Left ventricle myocardium inferior (tissue), 1 donor: ENCODE results near the gene FPGS. TPM values are rescaled to one million over a fixed set of nuclear protein-coding genes. Genes with fewer than 3 reads are reported as not detected.
A peak's percentile ranks its signal among the peaks of the same experiment; 100 is the strongest.
"Not testable (repeated sequence)": the region's sequence is repeated elsewhere in the genome, so short reads cannot be mapped to it uniquely, and the experiment has no call there.

Experiments used
- DNase-seq: peaks from one replicate; pipeline ENCODE4 v3.0.0-alpha.2; 2020
- H3K27ac ChIP-seq: fragments of 200-600 bp; replicated peaks from 2 replicates; pipeline ENCODE4 v1.8.0; 2021
- H3K27me3 ChIP-seq: fragments of 200-600 bp; 2 replicates; pipeline ENCODE4 v1.8.0; 2021; ENCODE audit warnings: low read depth
- H3K36me3 ChIP-seq: fragments of 200-600 bp; 2 replicates; pipeline ENCODE4 v1.8.0; 2021
- H3K4me1 ChIP-seq: fragments of 200-600 bp; 2 replicates; pipeline ENCODE4 v1.8.0; 2021
- H3K4me3 ChIP-seq: fragments of 200-600 bp; 2 replicates; pipeline ENCODE4 v1.8.0; 2021; ENCODE audit warnings: mild to moderate bottlenecking, moderate library complexity
- H3K9me3 ChIP-seq: fragments of 200-600 bp; replicated peaks from 2 replicates; pipeline ENCODE4 v1.8.0; 2021
- CTCF ChIP-seq: fragments of 200-600 bp; IDR thresholded peaks from 2 replicates; pipeline ENCODE4 v1.8.0; 2021; ENCODE audit warnings: antibody characterized with exemption, mild to moderate bottlenecking, borderline replicate concordance
- intact Hi-C: fragments of 100-400 bp; cut with micrococcal nuclease; formaldehyde crosslinking; loops from one replicate; pipeline ENCODE4 v1.11.0; 2022
- total RNA-seq: library from RNA; stranded (reverse); fragmentation: NEBNext Ultra II Directional; extraction: Animal tissue kit (Norgen Biotek cat#: 25700); gene quantifications from one replicate; pipeline ENCODE4 v1.2.1, GENCODE V29; 2021
- donor health status: DM: no; HTN: yes; CAD: no; lungs with severe emphysema.

The FPGS gene
- total RNA-seq, 1 donor from 2014 or later = 38.0 TPM

GRCh38 chr9:127837346-127837745 lies 34.7 kb downstream of the FPGS start:
- intact Hi-C loops = no loop called here
- H3K27ac ChIP-seq = peak overlapping the region; percentile 97
- H3K27me3 ChIP-seq = no peaks in the 10 kb centered on the region
- H3K9me3 ChIP-seq = no peaks in the 10 kb centered on the region
- H3K4me3 ChIP-seq = peak overlapping the region; percentile 49
- peaks cover 26% of the 10 kb centered on the region for H3K36me3 ChIP-seq
- DNase-seq = no peak
- TF ChIP-seq CTCF = no peak
- peaks cover 100% of the 10 kb centered on the region for H3K4me1 ChIP-seq

GRCh38 chr9:127838375-127839078 lies 35.8 kb downstream of the FPGS start:
- H3K4me3 ChIP-seq = peak overlapping the region; percentile 49

GRCh38 chr9:127841087-127841835 lies 38.6 kb downstream of the FPGS start:
- no peaks in the 10 kb centered on the region for H3K9me3 ChIP-seq
- H3K36me3 ChIP-seq = peaks cover 34% of the 10 kb centered on the region
- H3K4me3 ChIP-seq = peak overlapping the region; percentile 49
- DNase-seq = no peak
- no peaks in the 10 kb centered on the region for H3K27me3 ChIP-seq
- peak overlapping the region; percentile 97 for H3K27ac ChIP-seq
- TF ChIP-seq CTCF = no peak
- peaks cover 98% of the 10 kb centered on the region for H3K4me1 ChIP-seq
- intact Hi-C loops = no loop called here

More at GRCh38 chr9:127838375-127839078, 35.8 kb downstream of the FPGS start:
- intact Hi-C loops = no loop called here
- Histone ChIP-seq H3K27me3 (no peaks in the 10 kb centered on the region), H3K4me1 (peaks cover 99% of the 10 kb centered on the region), H3K36me3 (peaks cover 34% of the 10 kb centered on the region), H3K9me3 (no peaks in the 10 kb centered on the region), H3K27ac (peak overlapping the region; percentile 97)
- DNase-seq = peak; percentile 71
- TF ChIP-seq CTCF = no peak

GRCh38 chr9:127844821-127845359 lies 42.2 kb downstream of the FPGS start:
- Histone ChIP-seq H3K9me3 (peaks cover 14% of the 10 kb centered on the region), H3K4me1 (peaks cover 97% of the 10 kb centered on the region), H3K27me3 (no peaks in the 10 kb centered on the region), H3K4me3 (peak overlapping the region; percentile 73), H3K36me3 (peaks cover 43% of the 10 kb centered on the region), H3K27ac (peak overlapping the region; percentile 97)
- TF ChIP-seq CTCF = no peak
- DNase-seq = peak; percentile 60
- intact Hi-C loops = no loop called here

GRCh38 chr9:127845619-127846018 lies 42.9 kb downstream of the FPGS start:
- H3K9me3 ChIP-seq = peaks cover 14% of the 10 kb centered on the region
- H3K4me3 ChIP-seq = peak overlapping the region; percentile 73
- H3K36me3 ChIP-seq = peaks cover 43% of the 10 kb centered on the region
- H3K4me1 ChIP-seq = peaks cover 97% of the 10 kb centered on the region
- H3K27me3 ChIP-seq, intact Hi-C loops, DNase-seq: not testable (repeated sequence)
- H3K27ac ChIP-seq = peak overlapping the region; percentile 97
